Activated CD8-positive, alpha-beta memory T cell treated with anti-CD3 and anti-CD28 coated beads, Interleukin-2, amount 10 ng/mL, durations not matched to agents 7 days and 5 days (primary cell): ENCODE measurements around the gene DCANP1. TPM values are rescaled to one million over a fixed set of nuclear protein-coding genes. Genes with fewer than 3 reads are reported as not detected.
A peak's percentile ranks its signal among the peaks of the same experiment; 100 is the strongest.

ENCODE experiments used
- ATAC-seq: fragments of 150-1000 bp; cut with Tn5 transposase; one replicate; pipeline ENCODE4 v1.10.0; 2021; ENCODE audit warnings: moderate library complexity
- CTCF ChIA-PET: fragments of 350-600 bp; sonication (Branson Sonifier 250); formaldehyde crosslinking; loops from one replicate; lab custom pipeline; 2021; ENCODE audit warnings: antibody characterized with exemption; lab: Charles Lee
- DNase-seq: peaks from one replicate; pipeline ENCODE4 v3.0.0-alpha.2; 2020
- H3K27ac Mint-ChIP-seq: one replicate; pipeline ENCODE4 v1.8.0; 2021; ENCODE audit warnings: mild to moderate bottlenecking, mixed read lengths
- H3K27me3 Mint-ChIP-seq: one replicate; pipeline ENCODE4 v1.8.0; 2021; ENCODE audit warnings: mixed read lengths
- H3K36me3 Mint-ChIP-seq: one replicate; pipeline ENCODE4 v1.8.0; 2021; ENCODE audit warnings: mild to moderate bottlenecking, mixed read lengths
- H3K4me1 Mint-ChIP-seq: one replicate; pipeline ENCODE4 v1.8.0; 2021; ENCODE audit warnings: mixed read lengths
- H3K4me3 Mint-ChIP-seq: one replicate; pipeline ENCODE4 v1.8.0; 2021; ENCODE audit warnings: mild to moderate bottlenecking, moderate library complexity, mixed read lengths
- H3K9me3 Mint-ChIP-seq: one replicate; pipeline ENCODE4 v1.8.0; 2022; ENCODE audit warnings: low read depth, mixed read lengths
- total RNA-seq, 2 experiments: library from RNA; stranded (reverse); gene quantifications; one replicate each; pipeline ENCODE4 v1.2.3, GENCODE V29; 2021

Gene DCANP1
- total RNA-seq, 2 experiments from 2014 or later: not detected

- peaks cover 53% of the 10 kb centered on the region for H3K27me3 Mint-ChIP-seq
- no peak overlapping the region for H3K4me3 Mint-ChIP-seq
- H3K27ac Mint-ChIP-seq: no peak overlapping the region
- no peaks in the 10 kb centered on the region for H3K4me1 Mint-ChIP-seq
- no peaks in the 10 kb centered on the region for H3K36me3 Mint-ChIP-seq
- H3K9me3 Mint-ChIP-seq: no peaks in the 10 kb centered on the region
- DNase-seq (no peak), ATAC-seq (no peak)
- CTCF ChIA-PET: interaction anchor here (0.8 to 14.8 kb wide), 4 partner anchors 19 to 105 kb away, joined by 3 to 350 read pairs (median 62); no protein-coding TSS in a partner anchor
Measured at GRCh38 chr5:135460246-135461033, 13.3 kb upstream of the DCANP1 start.

DNA sequence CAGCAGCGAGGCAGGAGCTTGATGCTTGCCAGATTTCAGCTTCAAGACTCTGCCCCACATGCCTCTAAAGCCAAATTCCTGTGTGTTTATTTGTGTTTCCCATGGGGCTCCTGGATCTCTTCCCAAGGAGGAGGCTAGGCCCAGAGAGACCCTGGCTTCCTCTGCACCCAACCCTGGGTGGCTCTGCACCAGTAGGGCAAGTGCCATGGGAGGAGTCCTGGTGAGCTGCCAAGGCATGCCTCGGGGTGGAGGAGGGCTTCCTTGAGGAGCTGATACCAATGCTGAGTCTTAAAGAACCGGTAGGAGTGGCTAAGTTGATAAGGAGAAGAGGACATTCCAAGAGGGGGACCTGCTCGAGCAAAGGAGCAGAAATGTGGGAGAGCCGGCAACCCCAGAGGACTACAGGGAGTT is 11.8 kb upstream of the DCANP1 start:
- Mint-ChIP-seq H3K27me3 (peaks cover 42% of the 10 kb centered on the region), H3K4me3 (no peak overlapping the region), H3K9me3 (no peaks in the 10 kb centered on the region), H3K36me3 (no peaks in the 10 kb centered on the region), H3K27ac (no peak overlapping the region), H3K4me1 (no peaks in the 10 kb centered on the region)
- no peak for ATAC-seq
- no peak for DNase-seq
- CTCF ChIA-PET: interaction anchor here (1.1 to 14.8 kb wide), 9 partner anchors 8 to 106 kb away, joined by 3 to 350 read pairs (median 16); partner anchors contain the start of gene DCANP1

- no peak for ATAC-seq
- Mint-ChIP-seq H3K36me3 (no peaks in the 10 kb centered on the region), H3K4me3 (no peak overlapping the region), H3K27me3 (peaks cover 39% of the 10 kb centered on the region), H3K27ac (no peak overlapping the region), H3K4me1 (no peaks in the 10 kb centered on the region), H3K9me3 (no peaks in the 10 kb centered on the region)
- CTCF ChIA-PET: interaction anchor here (0.8 to 14.8 kb wide), 13 partner anchors 8 to 115 kb away, joined by 3 to 350 read pairs (median 6); partner anchors contain the start of gene DCANP1
- DNase-seq: no peak
Measured at GRCh38 chr5:135458356-135458755, 11.2 kb upstream of the DCANP1 start.

DNA sequence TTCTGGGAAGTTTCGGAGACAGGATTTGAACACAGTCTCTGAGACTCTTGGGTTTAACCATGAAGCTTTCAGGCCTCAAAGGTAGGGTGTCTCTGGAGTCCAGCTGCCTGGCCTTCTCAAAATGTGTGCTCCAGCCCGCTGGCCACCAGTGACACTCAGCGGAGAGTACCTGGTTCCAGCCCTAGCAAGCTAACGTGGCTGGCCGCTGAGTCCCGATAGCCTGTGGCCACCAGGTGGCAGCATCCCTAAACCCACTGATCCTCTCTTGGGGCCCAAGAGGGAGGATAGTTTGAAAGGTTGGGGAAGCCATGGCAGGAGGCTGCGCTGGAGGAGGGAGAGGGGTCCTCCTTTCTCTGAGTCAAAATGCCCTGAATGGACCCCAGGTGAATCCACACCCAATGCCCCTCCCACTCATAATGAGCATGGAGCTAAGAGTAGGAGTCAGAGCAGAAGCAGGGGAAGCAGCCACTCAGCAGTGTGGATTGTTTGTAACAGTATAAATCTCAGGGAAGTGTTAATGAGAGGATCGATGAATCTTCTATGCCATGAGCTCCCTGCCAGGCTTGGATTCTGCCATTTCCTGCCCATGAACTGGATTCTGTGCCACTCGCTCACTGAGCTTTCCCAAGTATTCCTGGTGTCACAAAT is 10.4 kb upstream of the DCANP1 start:
- DNase-seq: peak; percentile 73
- H3K27me3 Mint-ChIP-seq: peaks cover 41% of the 10 kb centered on the region
- CTCF ChIA-PET: interaction anchor here (0.8 to 14.8 kb wide), 21 partner anchors 9 to 117 kb away, joined by 3 to 350 read pairs (median 4); partner anchors contain the start of gene DCANP1
- no peaks in the 10 kb centered on the region for H3K36me3 Mint-ChIP-seq
- H3K9me3 Mint-ChIP-seq: no peaks in the 10 kb centered on the region
- ATAC-seq: peak; percentile 68
- no peaks in the 10 kb centered on the region for H3K4me1 Mint-ChIP-seq
- no peak overlapping the region for H3K4me3 Mint-ChIP-seq
- no peak overlapping the region for H3K27ac Mint-ChIP-seq

DNA sequence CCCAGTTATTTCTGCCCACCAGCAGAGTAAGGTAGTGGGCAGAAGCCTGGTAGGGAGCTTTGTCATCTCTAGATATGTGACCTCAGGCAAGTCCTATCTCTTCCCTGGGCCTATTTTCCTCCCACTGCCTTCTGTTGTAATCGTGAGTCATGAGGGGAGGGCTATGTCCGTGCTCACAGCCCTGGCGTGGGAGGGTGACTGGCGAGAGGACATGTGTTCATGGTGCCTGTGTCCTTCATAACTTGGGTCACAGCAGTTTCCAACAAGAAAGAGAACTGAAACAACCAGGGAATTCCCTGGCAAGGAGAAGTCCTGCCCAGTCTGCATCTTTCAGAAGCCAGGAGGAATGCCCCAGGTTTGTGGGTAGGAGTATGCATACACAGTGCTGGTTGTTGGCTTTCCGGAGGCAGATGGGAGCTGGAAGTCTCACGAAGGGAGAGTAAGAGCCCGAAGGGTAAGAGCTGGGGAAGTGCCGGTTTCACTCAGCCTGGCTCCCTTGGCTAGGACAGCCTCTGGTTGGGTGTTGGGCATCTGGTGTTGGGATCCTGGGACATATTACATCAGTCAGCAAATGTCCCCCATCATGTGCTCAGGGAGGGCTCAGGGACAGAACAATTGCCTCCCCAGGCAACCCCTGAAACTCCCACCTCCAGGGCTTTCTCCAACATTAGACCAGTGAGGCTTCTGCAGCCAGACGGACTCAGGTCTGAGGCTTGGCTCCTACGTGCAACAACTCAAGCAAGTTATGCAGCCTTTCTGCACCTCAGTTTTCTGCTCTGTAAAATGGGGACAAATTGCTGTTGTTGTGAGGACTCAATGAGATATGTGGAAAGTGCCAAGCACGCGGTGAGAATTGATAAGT is 9.3 kb upstream of the DCANP1 start:
- Mint-ChIP-seq H3K36me3 (no peaks in the 10 kb centered on the region), H3K4me3 (no peak overlapping the region), H3K4me1 (no peaks in the 10 kb centered on the region), H3K27me3 (peaks cover 42% of the 10 kb centered on the region), H3K9me3 (no peaks in the 10 kb centered on the region), H3K27ac (no peak overlapping the region)
- CTCF ChIA-PET: interaction anchor here (1.0 to 14.8 kb wide), 15 partner anchors 10 to 112 kb away, joined by 3 to 350 read pairs (median 6); no protein-coding TSS in a partner anchor
- DNase-seq (no peak), ATAC-seq (no peak)

- Mint-ChIP-seq H3K4me1 (no peaks in the 10 kb centered on the region), H3K27me3 (peaks cover 39% of the 10 kb centered on the region), H3K4me3 (no peak overlapping the region), H3K36me3 (no peaks in the 10 kb centered on the region), H3K27ac (no peak overlapping the region), H3K9me3 (no peaks in the 10 kb centered on the region)
- ATAC-seq: no peak
- DNase-seq: no peak
- CTCF ChIA-PET: interaction anchor here (1.4 to 14.8 kb wide), 7 partner anchors 10 to 113 kb away, joined by 4 to 350 read pairs (median 11); no protein-coding TSS in a partner anchor
Measured at GRCh38 chr5:135455876-135456237, 8.7 kb upstream of the DCANP1 start.

GRCh38 chr5:135454946-135455345 is 7.8 kb upstream of the DCANP1 start:
- H3K9me3 Mint-ChIP-seq: no peaks in the 10 kb centered on the region

GRCh38 chr5:135453613-135454012 is 6.5 kb upstream of the DCANP1 start:
- H3K4me3 Mint-ChIP-seq: no peak overlapping the region
- H3K36me3 Mint-ChIP-seq: no peaks in the 10 kb centered on the region
- DNase-seq (no peak), ATAC-seq (no peak)
- CTCF ChIA-PET: interaction anchor here (14.8 kb wide), 1 partner anchor 98 kb away, joined by 350 read pairs; no protein-coding TSS in a partner anchor
- no peaks in the 10 kb centered on the region for H3K9me3 Mint-ChIP-seq
- peaks cover 29% of the 10 kb centered on the region for H3K27me3 Mint-ChIP-seq
- no peak overlapping the region for H3K27ac Mint-ChIP-seq
- no peaks in the 10 kb centered on the region for H3K4me1 Mint-ChIP-seq

More at GRCh38 chr5:135454946-135455345, 7.8 kb upstream of the DCANP1 start:
- no peak for DNase-seq
- CTCF ChIA-PET: interaction anchor here (1.4 to 14.8 kb wide), 5 partner anchors 11 to 114 kb away, joined by 4 to 350 read pairs (median 11); no protein-coding TSS in a partner anchor
- no peak for ATAC-seq
- Mint-ChIP-seq H3K36me3 (no peaks in the 10 kb centered on the region), H3K27me3 (peaks cover 36% of the 10 kb centered on the region), H3K4me1 (no peaks in the 10 kb centered on the region), H3K27ac (no peak overlapping the region), H3K4me3 (no peak overlapping the region)

- CTCF ChIA-PET: no interaction called here
- DNase-seq: no peak
- Mint-ChIP-seq H3K36me3 (no peaks in the 10 kb centered on the region), H3K9me3 (no peaks in the 10 kb centered on the region), H3K27ac (no peak within 1 kb of the TSS), H3K4me1 (no peaks in the 10 kb centered on the region), H3K4me3 (no peak within 1 kb of the TSS), H3K27me3 (peaks cover 25% of the 10 kb centered on the region)
- no peak for ATAC-seq
Measured at GRCh38 chr5:135452321-135453030, 5.3 kb upstream of the DCANP1 start, which contains the start of gene TIFAB. Gene TIFAB, minus strand, starts transcription at chr5:135452351. Its CDS starts 2,412 bp downstream, at chr5:135449939.

- CTCF ChIA-PET: no interaction called here
- Mint-ChIP-seq H3K4me3 (no peak overlapping the region), H3K27me3 (peaks cover 22% of the 10 kb centered on the region), H3K36me3 (no peaks in the 10 kb centered on the region), H3K9me3 (no peaks in the 10 kb centered on the region), H3K4me1 (no peaks in the 10 kb centered on the region), H3K27ac (no peak overlapping the region)
- no peak for DNase-seq
- no peak for ATAC-seq
Measured at GRCh38 chr5:135451581-135452320, 4.6 kb upstream of the DCANP1 start.

- Mint-ChIP-seq H3K4me3 (no peak overlapping the region), H3K27me3 (peaks cover 15% of the 10 kb centered on the region), H3K4me1 (no peaks in the 10 kb centered on the region), H3K36me3 (no peaks in the 10 kb centered on the region), H3K27ac (no peak overlapping the region), H3K9me3 (no peaks in the 10 kb centered on the region)
- no peak for DNase-seq
- no peak for ATAC-seq
- CTCF ChIA-PET: no interaction called here
Measured at GRCh38 chr5:135450952-135451351, 3.8 kb upstream of the DCANP1 start.

DNA sequence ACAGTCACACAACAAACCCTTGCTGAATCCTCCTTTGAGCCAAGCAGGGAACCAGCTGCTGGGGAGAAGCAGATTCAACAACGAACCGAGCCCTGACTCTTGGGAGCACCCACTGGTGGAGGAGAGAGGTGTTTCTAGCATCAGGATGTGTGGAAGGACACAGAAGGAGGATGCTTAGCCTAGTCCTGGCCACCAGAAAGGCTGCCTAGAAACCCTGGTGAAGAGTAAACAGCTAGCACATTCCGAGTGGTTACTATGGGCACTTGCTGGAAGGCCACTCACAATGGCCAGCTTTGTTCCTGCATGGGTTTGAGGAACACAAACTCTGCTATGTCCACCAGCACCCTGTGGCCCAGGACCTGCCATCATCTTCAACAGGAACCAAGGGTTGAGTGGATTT is 3.2 kb upstream of the DCANP1 start:
- no peak overlapping the region for H3K27ac Mint-ChIP-seq
- no peaks in the 10 kb centered on the region for H3K9me3 Mint-ChIP-seq

More for the DNA sequence above, 3.2 kb upstream of the DCANP1 start:
- Mint-ChIP-seq H3K27me3 (peaks cover 15% of the 10 kb centered on the region), H3K36me3 (no peaks in the 10 kb centered on the region), H3K4me1 (no peaks in the 10 kb centered on the region), H3K4me3 (no peak overlapping the region)
- CTCF ChIA-PET: interaction anchor here (1.3 kb wide), 1 partner anchor 16 kb away, joined by 3 read pairs; no protein-coding TSS in a partner anchor
- DNase-seq: no peak
- ATAC-seq: no peak
